Esophagus (tissue), 2 donors: ENCODE results near the gene TRIM8. TPM values are rescaled to one million over a fixed set of nuclear protein-coding genes. Genes with fewer than 3 reads are reported as not detected.
"Not testable (repeated sequence)": the region's sequence is repeated elsewhere in the genome, so short reads cannot be mapped to it uniquely, and the experiment has no call there.

ENCODE experiments used
- H3K27ac ChIP-seq, 2 donors: one replicate each; pipeline ENCODE4 v1.5.1; 2013; ENCODE audit warnings: low read depth in 2 of 2, mild to moderate bottlenecking in 2 of 2, inconsistent platforms in 1 of 2, low read length in 1 of 2, moderate library complexity in 1 of 2
- H3K27me3 ChIP-seq, 2 donors: one replicate each; pipeline ENCODE4 v1.6.1; 2013; ENCODE audit warnings: low read length in 2 of 2, control low read depth in 1 of 2, mild to moderate bottlenecking in 1 of 2; ENCODE audit not compliant: insufficient read depth in 2 of 2, control insufficient read depth in 1 of 2
- H3K36me3 ChIP-seq, 2 donors: one replicate each; pipeline ENCODE4 v1.6.1; 2013; ENCODE audit warnings: low read length in 1 of 2; ENCODE audit not compliant: control insufficient read depth in 2 of 2, insufficient read depth in 2 of 2
- H3K4me1 ChIP-seq, 2 donors: one replicate each; pipeline ENCODE4 v1.6.1; 2013; ENCODE audit warnings: low read length in 1 of 2; ENCODE audit not compliant: control insufficient read depth in 2 of 2, insufficient read depth in 2 of 2
- H3K4me3 ChIP-seq, 2 donors: one replicate each; pipeline ENCODE4 v1.5.1; 2013; ENCODE audit warnings: low read length in 2 of 2, mild to moderate bottlenecking in 2 of 2, low read depth in 1 of 2, moderate library complexity in 1 of 2
- H3K9me3 ChIP-seq, 2 donors: one replicate each; pipeline ENCODE4 v1.6.1; 2013; ENCODE audit warnings: mild to moderate bottlenecking in 2 of 2, low read depth in 1 of 2, low read length in 1 of 2, moderate library complexity in 1 of 2; ENCODE audit not compliant: control insufficient read depth in 2 of 2, insufficient read depth in 1 of 2
- WGBS, 2 donors: extraction: QIAGEN DNeasy Blood & Tissue Kit; methylation state at CpG; one replicate each; pipeline ENCODE4 v1.1.7; 2013; 5-methylcytosine and 5-hydroxymethylcytosine counted together
- polyA plus RNA-seq, 2 donors: library from polyadenylated mRNA; stranded (reverse); fragments of 200-250 nt; gene quantifications; one replicate each; pipeline ENCODE4 v1.2.3, GENCODE V29; 2013
- donor health status: healthy with polysubstance abuse.
- donor health status: Bipolar disorder and iron deficiency.

The TRIM8 gene
- polyA plus RNA-seq, 2 donors = 26.4 to 33.3 TPM

GRCh38 chr10:102679596-102679995 lies 35.3 kb downstream of the TRIM8 start:
- H3K27me3 ChIP-seq = no peaks in the 10 kb centered on the region
- WGBS, 2 donors = 93 to 96% methylated on average over 4 of the region's 4 CpGs
- no peak overlapping the region for H3K4me3 ChIP-seq
- no peaks in the 10 kb centered on the region for H3K36me3 ChIP-seq
- no peaks in the 10 kb centered on the region for H3K9me3 ChIP-seq
- no peak overlapping the region for H3K27ac ChIP-seq
- peaks cover 8 to 9% of the 10 kb centered on the region in 2 donors for H3K4me1 ChIP-seq

- Histone ChIP-seq H3K36me3 (peaks cover 0 to 4% of the 10 kb centered on the region in 2 donors), H3K27ac (no peak overlapping the region), H3K27me3 (no peaks in the 10 kb centered on the region), H3K4me3 (no peak overlapping the region), H3K4me1 (peaks cover 3 to 4% of the 10 kb centered on the region in 2 donors), H3K9me3 (no peaks in the 10 kb centered on the region)
- WGBS, 2 donors = 74 to 80% methylated on average over 5 of the region's 5 CpGs
These were observed 37.4 kb downstream of the TRIM8 start for GRCh38 chr10:102681696-102682095.

GRCh38 chr10:102682416-102682815 lies 38.1 kb downstream of the TRIM8 start:
- Histone ChIP-seq H3K4me1 (peaks cover 3 to 4% of the 10 kb centered on the region in 2 donors), H3K36me3 (peaks cover 0 to 4% of the 10 kb centered on the region in 2 donors), H3K4me3 (no peak overlapping the region), H3K27me3 (no peaks in the 10 kb centered on the region), H3K27ac (no peak overlapping the region), H3K9me3 (no peaks in the 10 kb centered on the region)
- WGBS, 2 donors = 86 to 88% methylated on average over 7 of the region's 7 CpGs

GRCh38 chr10:102682981-102683380 lies 38.7 kb downstream of the TRIM8 start:
- H3K4me3 ChIP-seq = no peak overlapping the region
- H3K36me3 ChIP-seq = peaks cover 0 to 4% of the 10 kb centered on the region in 2 donors
- no peaks in the 10 kb centered on the region for H3K9me3 ChIP-seq
- H3K27ac ChIP-seq = no peak overlapping the region
- WGBS, 2 donors = 89 to 94% methylated on average over 4 of the region's 4 CpGs
- no peaks in the 10 kb centered on the region for H3K27me3 ChIP-seq
- peaks cover 3 to 4% of the 10 kb centered on the region in 2 donors for H3K4me1 ChIP-seq

GRCh38 chr10:102683736-102684135 lies 39.5 kb downstream of the TRIM8 start:
- Histone ChIP-seq H3K9me3 (no peaks in the 10 kb centered on the region), H3K27ac (no peak overlapping the region), H3K27me3 (no peaks in the 10 kb centered on the region), H3K36me3 (peaks cover 0 to 4% of the 10 kb centered on the region in 2 donors), H3K4me1 (peaks cover 3% of the 10 kb centered on the region in 2 donors), H3K4me3 (no peak overlapping the region)
- WGBS, 2 donors = 92% methylated on average over 5 of the region's 5 CpGs

GRCh38 chr10:102691285-102692066 lies 47.2 kb downstream of the TRIM8 start:
- H3K4me1 ChIP-seq = no peaks in the 10 kb centered on the region
- no peak overlapping the region for H3K4me3 ChIP-seq
- H3K27me3 ChIP-seq = no peaks in the 10 kb centered on the region
- no peaks in the 10 kb centered on the region for H3K9me3 ChIP-seq
- 65 to 71% methylated on average over 8 of the region's 8 CpGs for WGBS, 2 donors
- no peak overlapping the region for H3K27ac ChIP-seq
- no peaks in the 10 kb centered on the region for H3K36me3 ChIP-seq

DNA sequence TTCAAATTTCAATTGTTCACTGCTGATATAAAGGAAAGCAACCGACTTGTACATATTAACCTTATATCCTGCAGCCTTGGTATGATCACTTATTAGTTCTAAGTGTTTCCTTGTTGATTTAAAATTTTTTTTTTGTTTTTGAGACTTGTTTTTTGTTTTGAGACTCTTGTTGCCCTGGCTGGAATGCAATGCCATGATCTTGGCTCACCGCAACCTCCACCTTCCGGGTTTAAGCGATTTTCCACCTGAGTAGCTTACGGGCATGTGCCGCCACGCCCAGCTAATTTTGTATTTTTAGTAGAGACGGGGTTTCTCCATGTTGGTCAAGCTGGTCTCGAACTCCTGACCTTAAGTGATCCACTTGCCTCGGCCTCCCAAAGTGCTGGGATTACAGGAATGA lies 51.1 kb downstream of the TRIM8 start:
- 94 to 96% methylated on average over 10 of the region's 10 CpGs for WGBS, 2 donors
- H3K36me3 ChIP-seq, H3K4me1 ChIP-seq, H3K4me3 ChIP-seq, H3K27ac ChIP-seq, H3K27me3 ChIP-seq, H3K9me3 ChIP-seq: not testable (repeated sequence)

DNA sequence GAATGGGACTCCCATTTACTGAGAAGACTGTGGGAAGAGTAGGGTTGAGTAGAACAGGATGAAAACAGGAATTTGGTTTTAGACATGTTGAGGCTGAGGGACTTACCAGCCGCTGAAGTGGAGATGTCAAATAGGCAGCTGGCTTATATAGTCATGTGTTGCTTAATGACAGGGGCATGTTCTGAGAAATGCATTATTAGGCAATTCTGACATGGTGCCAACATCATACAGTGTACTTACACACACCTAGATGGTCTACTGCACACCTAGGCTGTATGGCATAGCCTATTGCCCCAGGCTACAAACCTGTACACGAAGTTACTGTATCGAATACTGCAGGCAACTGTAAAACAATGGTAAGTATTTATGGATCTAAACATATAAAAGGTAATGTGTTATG lies 52.5 kb downstream of the TRIM8 start:
- Histone ChIP-seq H3K27me3 (no peaks in the 10 kb centered on the region), H3K36me3 (peaks cover 0 to 9% of the 10 kb centered on the region in 2 donors), H3K4me3 (no peak overlapping the region), H3K9me3 (no peaks in the 10 kb centered on the region), H3K27ac (no peak overlapping the region), H3K4me1 (no peaks in the 10 kb centered on the region)
- WGBS, 2 donors = 60 to 76% methylated on average over 3 of the region's 3 CpGs

GRCh38 chr10:102698894-102699293 lies 54.6 kb downstream of the TRIM8 start:
- Histone ChIP-seq H3K4me3 (no peak overlapping the region), H3K36me3 (peaks cover 0 to 9% of the 10 kb centered on the region in 2 donors), H3K27me3 (no peaks in the 10 kb centered on the region), H3K4me1 (no peaks in the 10 kb centered on the region), H3K9me3 (no peaks in the 10 kb centered on the region), H3K27ac (no peak overlapping the region)
- 69 to 80% methylated on average over 2 of the region's 2 CpGs for WGBS, 2 donors

DNA sequence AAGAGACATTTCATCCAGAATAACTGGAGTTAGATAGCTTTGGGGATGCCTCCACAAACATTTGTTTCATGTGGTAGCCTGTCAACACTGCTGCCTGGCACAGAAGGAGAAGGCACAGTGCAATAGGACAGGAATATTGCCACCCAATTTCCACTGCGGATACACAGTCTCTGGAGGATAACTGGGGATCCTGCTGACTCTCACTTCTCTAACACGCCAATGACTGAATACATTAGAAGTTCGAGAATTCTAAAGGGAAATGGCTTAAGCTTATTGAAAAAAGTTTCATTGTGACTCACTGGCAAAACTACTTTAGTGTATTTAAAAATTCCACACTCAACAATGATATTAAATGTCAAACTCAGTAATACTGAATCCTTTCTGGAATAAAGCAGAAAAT lies 57.0 kb downstream of the TRIM8 start:
- H3K4me1 ChIP-seq = no peaks in the 10 kb centered on the region
- H3K4me3 ChIP-seq = no peak overlapping the region
- H3K36me3 ChIP-seq = peaks cover 0 to 9% of the 10 kb centered on the region in 2 donors
- 73 to 84% methylated on average over 3 of the region's 3 CpGs for WGBS, 2 donors
- no peaks in the 10 kb centered on the region for H3K27me3 ChIP-seq
- no peak overlapping the region for H3K27ac ChIP-seq
- H3K9me3 ChIP-seq = no peaks in the 10 kb centered on the region
